Measurements from ENCODE around the gene LGR4. TPM values are rescaled to one million over a fixed set of nuclear protein-coding genes. Genes with fewer than 3 reads are reported as not detected.

LGR4 gene
- total RNA-seq, 1 donor: 11.2 TPM

- TF ChIP-seq, protein P1, sequence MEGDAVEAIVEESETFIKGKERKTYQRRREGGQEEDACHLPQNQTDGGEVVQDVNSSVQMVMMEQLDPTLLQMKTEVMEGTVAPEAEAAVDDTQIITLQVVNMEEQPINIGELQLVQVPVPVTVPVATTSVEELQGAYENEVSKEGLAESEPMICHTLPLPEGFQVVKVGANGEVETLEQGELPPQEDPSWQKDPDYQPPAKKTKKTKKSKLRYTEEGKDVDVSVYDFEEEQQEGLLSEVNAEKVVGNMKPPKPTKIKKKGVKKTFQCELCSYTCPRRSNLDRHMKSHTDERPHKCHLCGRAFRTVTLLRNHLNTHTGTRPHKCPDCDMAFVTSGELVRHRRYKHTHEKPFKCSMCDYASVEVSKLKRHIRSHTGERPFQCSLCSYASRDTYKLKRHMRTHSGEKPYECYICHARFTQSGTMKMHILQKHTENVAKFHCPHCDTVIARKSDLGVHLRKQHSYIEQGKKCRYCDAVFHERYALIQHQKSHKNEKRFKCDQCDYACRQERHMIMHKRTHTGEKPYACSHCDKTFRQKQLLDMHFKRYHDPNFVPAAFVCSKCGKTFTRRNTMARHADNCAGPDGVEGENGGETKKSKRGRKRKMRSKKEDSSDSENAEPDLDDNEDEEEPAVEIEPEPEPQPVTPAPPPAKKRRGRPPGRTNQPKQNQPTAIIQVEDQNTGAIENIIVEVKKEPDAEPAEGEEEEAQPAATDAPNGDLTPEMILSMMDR (IDR thresholded peaks at IDR 0.05; ENCODE audit: insufficient read depth, low read depth, low read length): no peak
- no peak for DNase-seq (ENCODE audit: low read depth)
- no peak overlapping the region for H3K4me3 ChIP-seq (ENCODE audit: low read depth, low read length)
These were observed 59.4 kb downstream of the LGR4 start for GRCh38 chr11:27413218-27413617.

- TF ChIP-seq, protein P1 (IDR thresholded peaks at IDR 0.05; ENCODE audit: insufficient read depth, low read depth, low read length): no peak
- no peak overlapping the region for H3K4me3 ChIP-seq (ENCODE audit: low read depth, low read length)
- DNase-seq (ENCODE audit: low read depth): no peak
These were observed 60.3 kb downstream of the LGR4 start for GRCh38 chr11:27412192-27412691.

- TF ChIP-seq, protein P1 (IDR thresholded peaks at IDR 0.05; ENCODE audit: insufficient read depth, low read depth, low read length): no peak
- no peak for DNase-seq (ENCODE audit: low read depth)
- no peak overlapping the region for H3K4me3 ChIP-seq (ENCODE audit: low read depth, low read length)
These were observed 61.3 kb downstream of the LGR4 start for GRCh38 chr11:27411328-27411727.

- TF ChIP-seq, protein P1 (IDR thresholded peaks at IDR 0.05; ENCODE audit: insufficient read depth, low read depth, low read length): no peak
- DNase-seq (ENCODE audit: low read depth): no peak
- H3K4me3 ChIP-seq (ENCODE audit: low read depth, low read length): no peak overlapping the region
These were observed 62.3 kb downstream of the LGR4 start for GRCh38 chr11:27410272-27410671.

DNA sequence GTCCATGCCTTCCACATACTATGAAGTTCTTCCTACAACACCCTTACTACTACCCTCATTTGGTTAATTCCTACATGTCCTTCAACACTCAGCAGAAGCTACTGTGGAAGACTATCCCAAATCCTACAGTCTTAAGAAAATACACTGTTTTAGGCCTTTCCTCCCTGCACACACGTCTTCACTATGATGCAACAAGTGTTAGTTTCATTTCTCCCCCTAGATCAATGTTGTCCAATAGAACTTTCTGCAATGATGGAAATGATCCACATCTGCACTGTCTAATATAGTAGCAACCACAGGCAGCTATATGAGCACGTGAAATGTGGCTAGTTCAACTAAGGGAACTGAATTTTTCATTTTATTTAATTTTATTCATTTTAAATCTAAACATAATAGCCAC, 62.8 kb downstream of the LGR4 start:
- DNase-seq (ENCODE audit: low read depth): no peak
- H3K4me3 ChIP-seq (ENCODE audit: low read depth, low read length): no peak overlapping the region

GRCh38 chr11:27409049-27409448, 63.5 kb downstream of the LGR4 start:
- H3K4me3 ChIP-seq (ENCODE audit: low read depth, low read length): no peak overlapping the region
- TF ChIP-seq, protein P1 (IDR thresholded peaks at IDR 0.05; ENCODE audit: insufficient read depth, low read depth, low read length): no peak
- no peak for DNase-seq (ENCODE audit: low read depth)

More for the DNA sequence above, 62.8 kb downstream of the LGR4 start:
- TF ChIP-seq, protein P1 (IDR thresholded peaks at IDR 0.05; ENCODE audit: insufficient read depth, low read depth, low read length): no peak

DNA sequence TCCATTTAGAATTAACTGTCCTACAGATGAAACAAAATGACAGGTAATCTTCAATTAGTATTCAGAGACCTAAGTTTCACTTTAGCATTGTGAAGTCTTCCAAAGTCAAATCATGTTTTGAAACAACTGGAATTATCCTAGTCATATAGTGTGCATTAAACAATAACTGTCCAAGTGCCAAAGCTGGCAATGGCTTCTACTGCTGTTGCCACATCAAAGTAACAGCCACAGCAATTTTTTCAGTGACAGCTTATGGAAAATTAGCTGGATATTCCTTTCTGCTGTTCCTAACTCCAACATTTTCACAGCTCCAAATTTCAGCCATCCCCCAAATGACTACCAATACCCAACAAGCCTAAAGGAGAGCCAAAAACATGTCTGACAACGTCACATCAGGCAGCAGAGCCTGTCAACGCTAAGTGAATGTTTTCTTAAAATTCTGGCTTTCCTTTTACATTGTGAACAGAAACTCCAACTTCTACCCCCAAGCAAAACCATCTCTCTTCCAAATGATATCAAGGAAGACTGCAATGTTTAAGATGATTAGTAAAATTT, 64.3 kb downstream of the LGR4 start:
- no peak for DNase-seq (ENCODE audit: low read depth)
- H3K4me3 ChIP-seq (ENCODE audit: low read depth, low read length): no peak overlapping the region
- TF ChIP-seq, protein P1 (IDR thresholded peaks at IDR 0.05; ENCODE audit: insufficient read depth, low read depth, low read length): no peak
